GM18517 (cell line): ENCODE results near the gene IQCK.

ENCODE experiments used
- ATAC-seq: cut with Tn5 transposase; IDR thresholded peaks from one replicate; pipeline ENCODE4 v1.9.1; 2021; ENCODE audit warnings: mild to moderate bottlenecking, moderate library complexity; ENCODE audit not compliant: unreplicated experiment

IQCK gene

GRCh38 chr16:19907161-19907992 is 189.3 kb downstream of the IQCK start:
- ATAC-seq: no peak
